Stimulated activated CD4-positive, alpha-beta T cell treated with anti-CD3 and anti-CD28 coated beads, Interleukin-4, amount 100 ng/mL, for 24 hours (primary cell): ENCODE results near the gene PLA2G15.

Experiments
- DNase-seq: peaks from one replicate; pipeline ENCODE4 v3.0.0-alpha.2; 2020

The PLA2G15 gene

DNA sequence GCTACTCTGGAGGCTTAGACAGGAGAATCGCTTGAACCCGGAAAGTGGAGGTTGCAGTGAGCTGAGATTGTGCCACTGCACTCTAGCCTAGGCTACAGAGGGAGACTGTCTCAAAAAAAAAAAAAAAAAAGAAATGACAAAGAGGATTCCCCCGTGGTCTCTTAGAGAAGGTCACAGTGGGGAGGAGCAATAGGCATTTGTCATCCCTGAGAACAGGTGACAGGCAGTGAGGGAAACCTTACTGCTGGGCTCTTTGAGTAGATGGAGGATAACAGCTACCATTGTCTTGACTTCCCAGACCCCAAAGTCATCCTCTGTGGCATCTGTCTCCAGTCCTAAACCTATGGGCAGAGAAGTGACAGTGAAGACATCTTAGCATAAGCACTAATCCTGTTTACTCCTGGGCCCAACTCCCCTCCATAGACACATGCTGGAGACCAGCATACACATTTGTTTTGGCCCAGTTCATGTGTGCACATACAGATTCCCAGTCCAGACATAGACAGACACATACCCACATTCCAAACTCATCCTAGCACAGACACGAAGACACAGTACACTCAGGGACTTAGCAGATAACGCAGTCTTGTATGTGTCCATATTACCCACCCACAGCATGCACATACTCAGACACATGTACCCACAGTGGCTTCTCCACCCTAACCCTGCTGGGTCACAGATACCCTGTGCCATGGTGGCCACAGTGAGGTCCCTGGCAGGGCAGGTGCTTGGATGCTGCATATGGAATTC is 11.9 kb upstream of the PLA2G15 start:
- no peak for DNase-seq

DNA sequence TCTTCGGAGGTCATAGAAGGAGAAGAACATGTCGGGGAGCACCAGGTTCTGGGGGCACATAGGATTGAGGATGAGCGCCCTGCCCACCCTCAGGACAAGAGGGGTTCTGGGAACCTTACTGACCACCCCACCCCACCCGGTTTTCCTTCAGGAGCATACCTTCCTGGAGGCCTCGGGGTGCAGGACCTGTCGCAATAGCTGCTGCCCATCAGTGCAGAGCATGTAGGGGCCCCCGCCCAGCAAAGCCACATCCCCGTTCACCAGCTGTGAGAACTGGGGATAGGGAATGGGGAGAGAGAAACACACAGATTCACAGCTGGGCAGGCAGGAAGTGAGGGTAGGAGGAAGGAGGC is 11.4 kb upstream of the PLA2G15 start:
- no peak for DNase-seq

DNA sequence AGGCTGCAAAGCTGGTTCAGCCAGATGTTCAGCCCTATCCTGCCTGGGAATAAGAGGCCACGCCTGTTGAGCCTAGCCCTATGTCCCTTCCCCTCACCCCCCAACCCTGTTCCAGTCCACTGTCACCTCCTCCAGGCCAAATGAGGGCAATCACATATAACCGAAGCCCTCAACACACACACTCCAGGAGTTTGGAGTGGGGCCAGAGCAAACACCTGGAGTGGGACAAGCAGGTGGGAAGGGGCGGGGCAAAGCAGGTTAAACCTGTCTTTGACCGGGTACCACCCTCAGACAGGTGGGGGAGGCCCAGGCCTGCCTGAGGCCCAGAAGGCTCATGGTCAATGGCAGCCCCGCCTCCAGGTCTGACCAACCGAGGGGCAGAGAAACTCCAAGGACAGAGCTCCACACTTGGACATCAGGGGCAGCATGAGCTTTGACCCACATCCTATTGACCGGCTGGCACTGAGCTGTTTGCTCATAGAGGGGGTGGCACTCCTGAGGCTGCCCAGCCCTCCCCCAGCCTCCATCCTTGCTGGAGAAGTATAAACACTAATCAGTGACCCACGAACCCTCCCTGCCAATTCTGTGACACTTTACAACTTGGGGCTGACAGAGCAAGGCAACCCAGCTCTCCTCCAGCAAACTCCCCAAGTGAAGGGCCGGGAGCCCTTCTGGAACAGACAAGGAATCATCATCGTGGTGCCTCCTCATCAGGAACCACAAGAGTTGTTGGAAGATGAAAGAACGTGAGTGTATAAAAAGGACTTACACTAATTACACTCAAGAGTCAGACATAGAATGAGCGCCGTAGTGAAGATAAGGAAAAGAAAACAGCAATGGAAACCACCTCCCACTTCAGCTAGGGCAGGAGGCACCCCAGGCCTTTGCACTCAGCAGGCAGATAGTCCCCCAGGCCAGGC is 10.7 kb upstream of the PLA2G15 start:
- DNase-seq: no peak

DNA sequence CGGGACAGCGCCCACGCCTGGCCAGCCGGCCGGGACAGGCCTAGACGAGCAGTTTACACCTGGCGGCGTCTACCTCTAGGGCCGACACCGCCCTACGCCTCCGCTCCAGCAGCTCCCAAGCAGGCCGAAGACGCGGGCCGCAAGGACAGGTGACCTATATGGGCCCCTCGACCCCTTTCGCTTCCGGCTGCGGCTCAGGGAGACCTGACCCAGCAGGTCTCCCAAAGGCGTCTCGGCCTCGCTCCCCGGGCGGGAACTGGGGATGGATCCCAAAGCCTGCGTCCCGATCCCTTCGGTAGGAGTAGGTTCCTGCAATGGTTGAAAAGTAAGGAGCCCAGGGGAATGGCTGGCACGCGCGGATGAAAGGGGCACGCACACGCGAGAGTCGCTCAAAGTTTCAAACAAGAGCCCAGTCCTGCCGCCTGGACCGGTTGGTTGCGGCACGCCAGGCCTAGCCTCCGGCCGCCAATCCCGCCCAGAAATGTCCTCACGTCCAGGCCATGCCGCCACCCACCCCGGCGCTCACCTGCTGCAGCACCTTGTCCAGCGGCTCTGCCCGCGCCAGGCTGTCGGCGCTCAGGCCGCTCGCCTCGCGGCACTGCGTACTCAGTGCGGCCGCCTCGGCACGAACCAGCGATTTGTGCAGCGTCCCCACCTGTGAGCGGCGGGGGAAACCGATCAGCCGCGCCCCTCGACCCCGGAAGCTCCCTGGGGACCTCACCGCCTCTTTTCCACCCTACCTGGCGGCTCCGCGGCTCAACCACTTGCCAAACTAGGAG is 9.9 kb upstream of the PLA2G15 start:
- no peak for DNase-seq

DNA sequence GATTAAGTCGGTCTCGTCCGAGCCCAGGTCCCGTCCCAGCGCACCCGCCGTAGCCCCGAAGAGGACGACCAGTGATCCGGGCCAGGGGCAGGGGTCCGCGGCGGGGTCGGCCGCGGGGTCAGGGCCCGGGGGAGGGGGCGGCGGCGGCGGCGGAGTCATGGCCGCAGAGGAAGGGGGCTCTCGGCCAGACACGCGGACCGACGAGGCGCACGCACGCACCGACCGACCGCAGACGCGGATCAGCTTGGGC is 9.4 kb upstream of the PLA2G15 start, which contains the start of gene ESRP2:
TSS of gene ESRP2 (minus strand) at position 241 of the 250 bp plus-strand sequence. CDS start at position 159, 82 bp downstream.
- no peak for DNase-seq

DNA sequence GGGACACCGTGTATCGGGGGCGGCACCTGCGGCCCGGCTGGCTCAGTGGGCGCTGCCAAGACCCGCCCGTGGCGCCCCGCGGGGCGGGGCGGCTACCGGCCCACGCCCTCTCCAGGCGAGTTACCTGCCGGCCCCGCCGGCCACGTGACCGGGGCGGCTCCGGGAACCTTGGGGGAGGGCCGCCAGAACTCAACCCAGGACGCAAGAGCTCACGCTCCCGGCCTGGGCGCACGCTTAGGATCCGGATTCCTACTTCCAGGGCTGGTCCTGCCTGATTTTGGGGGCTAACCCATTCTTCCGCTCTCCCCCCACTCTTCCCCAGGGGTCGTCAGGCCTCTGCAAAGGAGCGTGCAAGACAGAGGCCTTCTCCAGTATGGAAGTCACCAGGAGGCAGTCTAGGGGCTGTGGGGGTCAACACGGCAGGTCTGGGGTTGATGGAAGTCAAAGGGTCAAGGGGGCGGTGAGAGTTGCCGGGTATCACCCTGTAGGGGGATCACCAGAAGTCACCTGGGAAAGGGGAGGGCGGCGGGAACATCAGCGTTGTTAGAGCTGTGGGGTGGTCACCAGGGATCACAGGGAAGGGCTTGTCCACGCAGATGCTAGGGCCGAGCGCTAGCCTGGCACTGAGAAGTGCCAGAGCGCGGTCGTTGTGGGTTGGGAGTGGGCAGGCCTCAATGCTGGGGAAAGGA is 8.9 kb upstream of the PLA2G15 start:
- DNase-seq: no peak

DNA sequence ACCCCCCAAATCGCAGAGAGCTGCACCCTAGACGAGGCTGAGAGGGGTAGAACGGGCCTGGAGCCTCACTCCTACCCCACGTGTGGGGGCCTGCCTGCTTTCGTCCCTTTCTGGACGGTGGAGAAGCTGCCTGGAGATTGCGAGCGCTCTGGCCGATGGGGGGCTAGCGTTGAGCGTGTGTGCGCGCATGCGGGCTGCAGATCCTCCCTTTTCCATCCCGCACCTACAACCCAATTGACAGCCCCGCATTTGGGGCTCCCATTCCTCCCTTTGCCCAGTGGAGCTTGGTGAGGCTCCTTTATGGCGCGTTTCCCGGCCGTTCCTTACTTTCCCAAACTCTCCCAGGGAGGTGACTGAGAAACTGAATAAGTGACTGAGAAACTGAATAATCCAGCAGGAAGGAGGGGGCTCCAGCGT is 8.3 kb upstream of the PLA2G15 start:
- no peak for DNase-seq

DNA sequence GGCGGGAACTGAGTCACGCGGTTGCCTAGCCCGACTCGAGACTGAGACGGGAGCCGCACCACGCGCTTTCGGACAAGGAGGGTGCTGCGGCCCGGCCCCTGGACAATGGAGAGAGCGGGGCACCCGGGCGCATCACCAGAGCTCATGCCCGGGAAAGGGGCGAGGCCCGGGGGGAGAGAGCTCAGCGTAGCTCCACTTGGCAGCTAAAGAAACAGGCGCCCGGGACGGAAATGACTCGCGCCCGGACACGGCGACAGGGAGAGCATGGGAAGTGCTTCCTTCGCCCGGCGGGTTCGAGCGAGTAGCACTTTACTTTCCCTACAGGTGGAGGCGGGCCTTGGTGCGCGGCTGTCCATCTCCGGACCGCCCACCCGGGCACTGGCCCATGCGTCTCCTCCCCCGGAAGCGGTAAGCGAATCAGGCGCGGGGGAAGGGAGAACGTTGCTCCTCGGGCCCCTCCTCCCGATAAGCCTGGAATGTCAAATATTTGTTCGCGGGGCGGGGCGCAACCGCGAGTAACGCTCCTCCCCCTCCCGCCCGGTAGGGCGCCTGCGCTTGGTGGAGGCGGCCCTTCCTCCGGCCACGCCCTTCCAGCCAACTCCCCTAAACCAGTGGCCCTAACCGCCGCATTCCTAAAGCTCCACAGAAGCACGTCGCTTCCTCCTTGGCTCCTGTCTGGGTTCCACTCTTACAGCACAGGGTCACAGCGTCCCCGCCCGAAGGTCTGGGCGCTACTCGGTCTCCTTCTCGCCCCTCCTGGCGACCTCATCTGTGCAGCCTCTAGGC is 7.7 kb upstream of the PLA2G15 start:
- peak; percentile 92 for DNase-seq

DNA sequence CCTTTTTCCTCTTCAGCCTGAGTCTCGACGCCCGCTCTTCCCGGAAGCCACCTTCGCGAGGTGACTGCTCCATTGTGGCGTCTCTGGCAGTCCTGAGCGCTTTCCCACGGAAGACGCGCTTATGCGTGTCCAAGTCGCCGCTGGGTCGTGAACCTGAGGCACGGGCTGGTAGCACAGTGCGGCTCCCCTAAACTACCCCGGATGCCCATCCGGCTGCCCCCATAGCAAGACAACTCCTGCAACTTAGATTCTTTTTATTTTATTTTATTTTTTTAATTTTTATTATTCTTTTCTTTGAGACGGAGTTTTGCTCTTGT is 7.2 kb upstream of the PLA2G15 start:
- no peak for DNase-seq

DNA sequence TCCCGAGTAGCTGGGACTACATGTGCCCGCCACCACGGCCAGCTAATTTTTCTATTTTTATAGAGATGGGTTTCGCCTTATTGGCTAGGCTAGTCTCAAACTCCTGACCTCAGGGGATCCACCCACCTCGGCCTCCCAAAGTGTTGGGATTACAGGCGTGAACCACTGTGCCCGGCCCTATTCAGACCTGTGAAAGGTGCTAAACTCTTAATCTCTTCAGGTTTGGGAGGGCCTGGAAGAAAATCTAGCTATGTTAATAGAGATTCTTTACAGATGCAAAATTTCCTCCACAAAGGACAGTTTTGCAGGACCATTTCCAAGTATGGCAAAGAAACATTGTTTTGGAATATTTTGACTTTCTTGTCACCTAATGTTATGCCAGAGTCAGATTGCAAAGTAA is 3.1 kb upstream of the PLA2G15 start:
- no peak for DNase-seq

DNA sequence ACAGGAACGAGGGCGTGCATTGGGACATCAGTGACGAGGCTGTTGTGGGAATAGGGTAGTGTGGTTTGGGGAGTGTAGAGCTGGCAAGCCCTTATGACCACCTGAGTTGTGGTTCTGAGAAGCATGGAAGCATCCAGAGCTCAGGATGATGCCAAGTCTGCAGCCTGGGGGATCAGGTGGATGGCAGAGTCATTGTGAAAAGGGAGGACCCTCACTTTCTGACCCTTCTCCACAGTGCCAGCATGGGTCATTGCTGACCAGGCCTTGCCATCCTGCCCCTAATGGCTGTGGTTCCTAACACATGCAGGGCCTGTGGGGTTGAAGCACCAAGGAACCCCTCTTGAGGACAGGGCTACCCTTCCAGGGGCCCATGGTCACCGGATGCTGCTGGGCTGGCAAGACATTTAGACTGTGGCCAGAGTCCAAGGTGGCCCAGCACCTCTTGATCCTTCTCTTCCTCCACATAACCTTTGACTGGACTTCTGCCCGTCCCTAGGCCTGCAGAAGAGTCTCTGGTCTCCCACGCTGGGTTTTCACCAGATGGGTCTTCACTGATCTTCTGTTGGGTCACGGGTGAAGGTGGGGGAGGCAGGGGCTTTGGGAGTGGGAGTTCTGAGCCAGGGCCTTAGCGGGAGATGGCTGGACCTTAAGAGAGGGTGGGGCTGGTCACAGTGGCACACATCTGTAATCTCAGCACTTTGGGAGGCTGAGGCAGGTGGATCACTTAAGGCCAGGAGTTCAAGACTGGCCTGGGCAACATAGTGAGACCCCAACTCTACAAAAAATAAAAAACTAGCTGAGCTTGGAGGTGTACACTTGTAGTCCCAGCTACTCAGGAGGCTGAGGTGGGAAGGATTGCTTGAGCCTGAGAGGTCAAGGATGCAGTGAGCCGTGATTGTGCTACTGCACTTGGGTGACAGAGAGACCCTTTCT is 2.0 kb upstream of the PLA2G15 start:
- no peak for DNase-seq

DNA sequence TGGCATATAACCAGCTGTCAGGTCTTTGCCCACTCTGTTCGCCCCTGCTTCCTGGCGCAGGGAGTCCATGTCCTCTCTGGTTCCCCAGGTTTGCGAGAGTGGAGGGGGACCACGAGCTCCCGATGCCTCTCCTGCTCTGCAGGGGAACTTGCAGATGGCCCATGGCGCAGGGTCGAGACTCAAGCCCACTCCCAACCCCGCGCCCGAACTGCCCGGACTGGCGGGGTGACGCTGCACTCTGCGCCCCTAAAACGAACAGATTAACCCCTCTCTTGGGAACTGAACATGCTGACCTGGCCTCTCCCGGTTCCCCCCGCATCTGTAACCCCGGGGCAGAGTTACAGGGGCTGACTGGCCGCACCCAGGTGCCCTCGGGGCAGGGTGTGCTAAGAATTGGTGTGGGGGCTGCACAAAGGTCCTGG is 681 bp upstream of the PLA2G15 start:
- no peak for DNase-seq

DNA sequence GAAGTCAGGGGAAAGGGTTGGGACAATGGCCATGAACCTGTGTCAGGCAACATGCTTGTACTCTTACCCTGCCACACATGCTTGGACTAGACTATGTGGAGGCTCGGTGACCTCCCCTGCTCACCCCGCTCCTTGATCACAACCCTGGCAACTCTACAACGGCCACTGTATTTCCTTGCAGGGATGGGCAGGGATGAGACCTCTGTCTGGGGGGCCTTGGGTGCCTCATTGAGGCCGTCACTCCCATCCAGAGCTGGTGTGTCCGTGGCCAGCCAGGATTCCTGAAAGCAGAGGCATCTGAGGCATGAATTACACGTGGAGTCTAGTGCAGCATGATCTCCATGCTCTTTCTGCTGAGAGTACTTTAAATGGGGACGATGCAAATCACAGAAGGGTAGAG is 948 bp downstream of the PLA2G15 start:
- no peak for DNase-seq

DNA sequence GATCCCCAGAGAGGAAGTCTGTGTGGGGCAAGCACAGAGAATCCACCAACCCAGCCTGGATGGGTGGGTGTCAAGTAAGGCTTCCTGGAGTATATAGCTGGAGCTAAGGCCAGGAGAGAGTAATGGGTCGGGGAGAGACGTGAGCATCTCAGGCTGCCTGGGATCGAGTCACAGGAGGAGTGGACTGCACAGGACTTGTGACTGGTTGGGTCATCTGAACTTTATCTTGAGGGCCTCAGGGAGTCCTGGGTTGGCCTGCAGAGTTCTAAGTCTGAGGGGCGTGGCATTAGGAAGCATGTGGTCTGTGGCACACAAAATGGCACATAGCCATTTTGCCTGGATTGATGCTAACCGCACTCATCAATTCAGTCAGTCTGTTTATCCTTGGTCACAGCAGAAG is 1.5 kb downstream of the PLA2G15 start:
- DNase-seq: no peak

DNA sequence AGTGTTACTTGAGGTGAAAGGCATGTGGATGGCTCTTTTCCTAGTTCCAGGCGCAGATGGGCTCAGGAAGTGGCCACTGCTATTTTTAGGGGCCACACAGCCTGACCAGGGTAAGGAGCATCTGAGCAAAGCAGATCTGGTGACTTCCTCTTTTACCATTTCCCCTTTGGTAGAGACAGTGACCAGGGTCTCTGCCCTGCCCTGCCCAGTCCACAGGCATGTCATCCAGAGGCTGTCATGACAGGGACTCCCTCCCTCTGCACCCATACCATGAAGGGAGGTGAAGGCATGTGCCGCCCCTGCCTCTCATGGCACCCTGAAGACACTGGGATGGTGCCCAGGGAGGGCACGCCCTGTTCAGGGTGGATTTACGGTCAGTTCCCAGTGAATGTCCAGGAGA is 2.2 kb downstream of the PLA2G15 start:
- no peak for DNase-seq

DNA sequence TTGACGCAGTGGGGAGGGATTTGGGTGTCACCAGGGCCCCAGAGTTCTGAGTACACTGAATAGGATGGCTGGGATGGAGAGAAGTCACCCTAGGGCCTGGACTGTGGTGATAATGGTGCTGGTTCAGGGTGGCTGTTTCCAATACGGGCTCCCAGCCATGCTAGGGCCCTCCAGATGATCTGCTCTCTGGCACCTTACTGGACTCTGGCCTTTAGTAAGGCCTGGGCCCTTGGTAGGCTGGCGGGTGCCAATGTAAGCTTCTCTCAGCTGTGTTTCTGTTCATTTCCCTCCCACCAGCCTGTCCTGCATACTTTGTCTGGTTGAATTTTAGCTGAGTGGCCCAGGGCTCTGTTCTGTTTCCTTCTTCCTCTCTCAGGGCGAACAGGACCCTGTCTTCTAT is 2.8 kb downstream of the PLA2G15 start:
- DNase-seq: no peak

DNA sequence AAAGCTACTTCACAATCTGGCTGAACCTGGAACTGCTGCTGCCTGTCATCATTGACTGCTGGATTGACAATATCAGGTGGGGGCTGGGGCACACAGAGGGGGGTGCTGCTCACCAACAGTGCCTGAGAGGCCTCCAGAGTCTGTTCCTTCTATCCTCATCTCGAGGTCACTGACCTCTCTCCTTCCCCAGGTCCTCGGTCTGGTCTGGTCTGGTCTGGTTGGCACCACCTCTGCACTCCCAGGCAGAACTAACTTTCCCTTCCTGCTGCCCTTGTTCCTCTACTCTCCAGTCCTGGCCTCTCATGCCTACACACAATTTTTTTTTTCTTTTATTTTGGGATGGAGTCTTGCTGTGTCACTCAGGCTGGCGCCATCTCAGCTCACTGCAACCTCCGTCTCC is 4.2 kb downstream of the PLA2G15 start:
- no peak for DNase-seq

DNA sequence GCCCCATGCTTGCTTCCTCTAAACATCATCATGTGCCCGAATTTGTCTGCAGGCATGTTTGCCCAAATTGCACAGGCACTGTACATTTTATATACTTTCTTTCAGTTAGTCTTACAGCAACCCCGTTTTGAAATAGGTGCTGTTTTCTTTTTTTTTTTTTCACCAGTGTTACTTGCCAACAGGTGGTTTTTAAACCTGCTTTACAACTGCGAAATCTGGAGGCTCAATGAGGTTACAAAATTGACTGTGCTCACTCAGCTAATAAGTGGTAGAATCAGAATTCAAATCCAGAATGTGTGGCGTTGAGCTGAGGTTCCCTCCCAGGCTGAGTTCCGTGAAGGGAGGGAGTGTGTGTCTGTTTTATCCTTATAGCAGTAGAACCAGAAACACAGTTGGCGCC is 5.8 kb downstream of the PLA2G15 start:
- DNase-seq: no peak

DNA sequence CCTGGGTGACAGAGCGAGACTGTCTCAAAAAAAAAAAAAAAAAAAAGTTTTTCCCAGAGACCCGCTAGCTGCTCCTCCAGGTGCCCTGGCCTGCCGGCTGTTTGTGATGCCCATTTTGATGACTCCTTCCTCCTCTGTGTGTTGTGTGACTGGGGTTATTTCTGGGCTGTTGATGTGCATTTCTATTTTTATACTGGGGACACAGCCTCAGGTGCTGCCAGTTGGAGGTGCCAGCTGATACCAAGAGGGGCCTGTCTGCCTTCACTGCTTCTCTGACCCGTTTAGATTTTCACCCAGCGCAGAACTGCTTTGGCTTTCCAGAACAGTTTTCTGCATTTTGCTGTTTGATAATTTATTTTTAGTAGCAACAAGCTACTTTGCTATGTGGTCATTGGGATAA is 6.7 kb downstream of the PLA2G15 start:
- DNase-seq: no peak

DNA sequence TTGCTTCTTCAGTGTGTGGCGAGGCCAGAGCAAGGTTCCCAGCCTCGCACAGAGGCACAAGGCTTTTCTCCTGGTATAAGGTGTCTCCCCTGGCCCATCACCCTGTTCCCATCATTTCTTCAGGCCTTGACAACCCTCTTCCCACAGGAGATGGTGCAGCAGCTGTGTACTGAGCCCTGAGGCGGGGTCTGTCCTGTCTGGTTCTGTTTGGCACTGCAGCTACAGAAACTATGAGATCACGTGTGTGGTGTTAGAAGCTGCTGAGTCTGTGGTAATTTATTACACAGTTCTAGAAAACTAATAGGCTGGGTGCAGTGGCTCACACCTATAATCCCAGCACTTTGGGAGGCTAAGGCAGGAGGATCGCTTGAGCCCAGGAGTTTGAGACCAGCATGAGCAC is 7.2 kb downstream of the PLA2G15 start:
- DNase-seq: no peak

DNA sequence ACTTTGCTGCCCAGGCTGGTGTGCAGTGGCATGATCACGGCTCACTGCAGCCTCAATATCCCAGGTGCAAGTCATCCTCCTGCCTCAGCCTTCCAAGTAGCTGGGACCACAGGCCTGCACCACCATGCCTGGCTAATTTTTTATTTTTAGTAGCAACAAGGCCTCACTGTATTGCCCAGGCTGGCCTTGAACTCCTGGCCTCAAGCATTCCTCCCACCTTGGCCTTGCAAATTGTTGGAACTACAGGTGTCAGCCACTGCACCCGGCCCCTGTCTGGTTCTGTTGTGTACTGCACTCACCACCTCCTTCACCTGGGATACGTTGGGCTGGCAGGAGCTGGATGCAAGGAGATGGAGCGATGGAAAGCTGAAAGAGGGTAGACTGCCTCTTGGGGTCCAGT is 8.5 kb downstream of the PLA2G15 start:
- DNase-seq: no peak
